Fibroblast of lung (primary cell): Measurements from ENCODE around the gene ZKSCAN3. TPM values are rescaled to one million over a fixed set of nuclear protein-coding genes. Genes with fewer than 3 reads are reported as not detected.

Experiments used
- DNase-seq, 2 donors: peaks; one replicate each; pipeline versions ENCODE4 v3.0.0 to v3.0.0-alpha.2; 2010; ENCODE audit warnings: low read depth in 2 of 2
- H2AFZ ChIP-seq: 2 replicates; pipeline ENCODE4 v1.5.1; 2012; ENCODE audit warnings: low read length, control low read depth, inconsistent platforms
- H3K27ac ChIP-seq: 2 replicates; pipeline ENCODE4 v1.5.1; 2011; ENCODE audit warnings: low read length, control low read depth; ENCODE audit not compliant: insufficient read depth
- H3K27me3 ChIP-seq: 2 replicates; pipeline ENCODE4 v1.5.1; 2011; ENCODE audit warnings: mild to moderate bottlenecking, low read length; ENCODE audit not compliant: control insufficient read depth, insufficient read depth
- H3K36me3 ChIP-seq: 2 replicates; pipeline ENCODE4 v1.5.1; 2011; ENCODE audit warnings: low read length; ENCODE audit not compliant: control insufficient read depth, insufficient read depth
- H3K4me1 ChIP-seq: 2 replicates; pipeline ENCODE4 v1.5.1; 2011; ENCODE audit warnings: low read length; ENCODE audit not compliant: control insufficient read depth, insufficient read depth; ENCODE audit errors: extremely low read depth
- H3K4me2 ChIP-seq: 2 replicates; pipeline ENCODE4 v1.5.1; 2011; ENCODE audit warnings: low read length, control low read depth; ENCODE audit not compliant: insufficient read depth; ENCODE audit errors: extremely low read depth
- H3K4me3 ChIP-seq, 4 experiments: fragments of 200-600 bp in 1 of 4; sonication (generic) in 1 of 4; replicated peaks in 1 of 4; 2 replicates each; pipeline ENCODE4 v1.5.1; 2011 to 2016; ENCODE audit warnings: low read length in 4 of 4, low read depth in 3 of 4, mild to moderate bottlenecking in 3 of 4, control low read depth in 2 of 4, inconsistent platforms in 1 of 4, mixed read lengths in 1 of 4; ENCODE audit not compliant: insufficient read depth in 1 of 4; ENCODE audit errors: control extremely low read depth in 1 of 4
- H3K79me2 ChIP-seq: 2 replicates; pipeline ENCODE4 v1.5.1; 2012; ENCODE audit warnings: mild to moderate bottlenecking, low read length, inconsistent platforms; ENCODE audit not compliant: control insufficient read depth, insufficient read depth
- H3K9ac ChIP-seq: 2 replicates; pipeline ENCODE4 v1.5.1; 2011; ENCODE audit warnings: mild to moderate bottlenecking, low read length, control low read depth; ENCODE audit not compliant: insufficient read depth
- H3K9me3 ChIP-seq: 2 replicates; pipeline ENCODE4 v1.5.1; 2012; ENCODE audit warnings: low read depth, low read length; ENCODE audit not compliant: control insufficient read depth, insufficient read depth
- H4K20me1 ChIP-seq: 2 replicates; pipeline ENCODE4 v1.5.1; 2011; ENCODE audit warnings: low read length; ENCODE audit not compliant: control insufficient read depth, insufficient read depth; ENCODE audit errors: extremely low read depth
- EZH2 ChIP-seq: IDR thresholded peaks from 2 replicates; pipeline ENCODE4 v1.5.1; 2012; ENCODE audit warnings: low read length, control low read depth, mild to moderate bottlenecking; ENCODE audit errors: missing control alignments
- polyA plus RNA-seq, 2 donors: library from polyadenylated mRNA; depleted of rRNA in 1 of 2; stranded (reverse) in 1 of 2; unstranded in 1 of 2; fragments of >200 nt; gene quantifications; 2 replicates each; pipeline ENCODE4 v1.2.1, GENCODE V29; 2011 to 2012; ENCODE audit warnings: missing spikeins in 1 of 2
- total RNA-seq: library from RNA; depleted of rRNA; stranded (reverse); fragments of >200 nt; gene quantifications from 2 replicates; pipeline ENCODE4 v1.2.1, GENCODE V29; 2014
- TF ChIP-seq, protein P1 (sequence below), 2 donors: IDR thresholded peaks in 1 of 2; conservative IDR thresholded peaks in 1 of 2; 1 replicate in 1 of 2; 2 replicates in 1 of 2; pipeline ENCODE4 v1.5.1; 2011 to 2012; ENCODE audit warnings: low read length in 2 of 2, control low read depth in 1 of 2, inconsistent platforms in 1 of 2, low read depth in 1 of 2, mild to moderate bottlenecking in 1 of 2

Gene ZKSCAN3
- total and polyA plus RNA-seq, 2 donors (not counting 1 experiment from before 2014, with no cell fraction given): 3.9 to 6.9 TPM

DNA sequence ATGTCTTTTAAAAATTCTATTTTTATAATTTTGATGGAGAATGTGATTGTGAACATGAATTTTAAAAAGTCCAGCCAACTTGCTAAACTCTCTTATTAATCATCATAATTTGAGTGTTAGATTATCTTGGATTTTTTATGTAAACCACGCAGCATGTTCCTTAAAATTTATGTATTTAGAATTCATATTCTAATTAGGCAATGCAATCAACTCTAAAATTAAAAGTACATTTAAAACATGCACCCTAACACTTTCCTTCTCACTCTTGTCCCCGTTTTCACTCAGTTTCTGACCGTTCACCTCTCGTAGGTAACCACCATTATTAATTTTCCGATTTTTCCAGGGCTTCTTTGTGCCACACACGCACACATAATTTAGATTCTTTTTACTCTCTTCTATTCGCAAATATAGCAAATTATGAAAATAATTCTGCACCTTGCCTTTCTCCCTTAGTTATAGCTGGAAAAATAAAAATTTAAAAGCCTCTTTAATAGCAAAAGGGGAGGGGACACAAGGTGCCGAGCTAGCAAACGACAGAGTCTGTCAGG is 329 bp upstream of the ZKSCAN3 start:
- DNase-seq: no peak
- no peak overlapping the region for H3K27ac ChIP-seq

DNA sequence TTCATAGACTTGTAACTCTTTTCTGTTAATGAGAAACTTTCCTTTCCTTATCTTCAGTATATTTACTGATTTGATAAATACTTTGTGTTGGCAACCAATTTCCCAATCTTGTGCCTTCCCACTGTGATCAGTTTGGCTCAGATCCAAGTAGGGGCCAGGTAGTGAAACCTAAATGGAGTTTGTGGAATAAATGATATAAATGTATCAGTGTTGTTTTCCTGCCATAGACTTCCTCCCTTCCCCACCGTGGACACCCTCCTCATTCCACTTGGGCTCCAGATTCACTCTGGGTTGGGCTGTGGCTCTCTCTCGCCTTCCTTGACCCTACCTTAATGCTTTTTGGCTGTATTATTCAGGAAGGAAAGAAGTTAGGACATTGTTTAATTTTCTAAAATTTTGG is 1.3 kb downstream of the ZKSCAN3 start:
- peak overlapping the region; percentile 87 to 97 (median 90) for H3K4me3 ChIP-seq
- peak overlapping the region; percentile 83 for H3K4me2 ChIP-seq
- no peaks in the 10 kb centered on the region for H3K36me3 ChIP-seq
- H3K9ac ChIP-seq: no peak overlapping the region
- no peaks in the 10 kb centered on the region for H3K27me3 ChIP-seq
- no peaks in the 10 kb centered on the region for H4K20me1 ChIP-seq
- H3K9me3 ChIP-seq: no peaks in the 10 kb centered on the region
- no peak overlapping the region for H3K27ac ChIP-seq
- H3K4me1 ChIP-seq: no peaks in the 10 kb centered on the region
- TF ChIP-seq EZH2: no peak
- TF ChIP-seq, protein P1, sequence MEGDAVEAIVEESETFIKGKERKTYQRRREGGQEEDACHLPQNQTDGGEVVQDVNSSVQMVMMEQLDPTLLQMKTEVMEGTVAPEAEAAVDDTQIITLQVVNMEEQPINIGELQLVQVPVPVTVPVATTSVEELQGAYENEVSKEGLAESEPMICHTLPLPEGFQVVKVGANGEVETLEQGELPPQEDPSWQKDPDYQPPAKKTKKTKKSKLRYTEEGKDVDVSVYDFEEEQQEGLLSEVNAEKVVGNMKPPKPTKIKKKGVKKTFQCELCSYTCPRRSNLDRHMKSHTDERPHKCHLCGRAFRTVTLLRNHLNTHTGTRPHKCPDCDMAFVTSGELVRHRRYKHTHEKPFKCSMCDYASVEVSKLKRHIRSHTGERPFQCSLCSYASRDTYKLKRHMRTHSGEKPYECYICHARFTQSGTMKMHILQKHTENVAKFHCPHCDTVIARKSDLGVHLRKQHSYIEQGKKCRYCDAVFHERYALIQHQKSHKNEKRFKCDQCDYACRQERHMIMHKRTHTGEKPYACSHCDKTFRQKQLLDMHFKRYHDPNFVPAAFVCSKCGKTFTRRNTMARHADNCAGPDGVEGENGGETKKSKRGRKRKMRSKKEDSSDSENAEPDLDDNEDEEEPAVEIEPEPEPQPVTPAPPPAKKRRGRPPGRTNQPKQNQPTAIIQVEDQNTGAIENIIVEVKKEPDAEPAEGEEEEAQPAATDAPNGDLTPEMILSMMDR (conservative IDR thresholded peaks at IDR 0.05 in 1 of 2, IDR thresholded peaks at IDR 0.05 in 1 of 2; ENCODE audit: low read depth in 1 of 2, low read length in 2 of 2): no peak
- H2AFZ ChIP-seq: no peak overlapping the region
- peaks cover 24% of the 10 kb centered on the region for H3K79me2 ChIP-seq
- DNase-seq: no peak

More for the DNA sequence above, 329 bp upstream of the ZKSCAN3 start:
- Histone ChIP-seq H3K79me2 (peaks cover 24% of the 10 kb centered on the region), H3K9ac (no peak overlapping the region), H3K4me3 (peak overlapping the region; percentile 87 to 97 (median 90)), H3K27me3 (peaks cover 6% of the 10 kb centered on the region), H3K36me3 (no peaks in the 10 kb centered on the region), H3K4me1 (no peaks in the 10 kb centered on the region), H3K4me2 (peak overlapping the region; percentile 89), H3K9me3 (no peaks in the 10 kb centered on the region), H2AFZ (peak overlapping the region; percentile 71), H4K20me1 (no peaks in the 10 kb centered on the region)
- TF ChIP-seq, protein P1 (conservative IDR thresholded peaks at IDR 0.05 in 1 of 2, IDR thresholded peaks at IDR 0.05 in 1 of 2; ENCODE audit: low read depth in 1 of 2, low read length in 2 of 2): no peak
- TF ChIP-seq EZH2: no peak

DNA sequence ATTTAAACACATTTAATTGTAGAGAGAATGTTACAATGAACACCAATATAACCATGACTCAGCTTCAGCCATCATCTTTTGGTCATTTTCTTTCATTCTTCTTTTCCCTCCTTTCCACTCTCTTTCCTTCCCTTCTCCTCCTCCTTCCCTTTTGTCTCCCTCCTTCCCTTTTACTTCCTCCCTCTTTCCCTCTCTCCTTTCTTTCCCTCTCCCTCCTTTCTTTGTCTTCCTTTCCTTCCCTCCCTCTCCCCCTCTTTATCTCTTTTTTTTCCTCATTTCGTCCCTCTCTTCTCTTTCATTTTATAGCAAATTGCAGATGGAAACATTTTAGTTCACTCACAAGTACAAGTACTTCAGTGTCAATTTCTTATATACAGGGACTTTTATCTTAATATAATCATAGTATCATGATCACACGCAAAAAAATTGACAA is 1.8 kb downstream of the ZKSCAN3 start:
- no peaks in the 10 kb centered on the region for H3K9me3 ChIP-seq
- no peak overlapping the region for H3K9ac ChIP-seq
- H3K4me1 ChIP-seq: peaks cover 3% of the 10 kb centered on the region
- peaks cover 24% of the 10 kb centered on the region for H3K79me2 ChIP-seq
- H3K36me3 ChIP-seq: no peaks in the 10 kb centered on the region
- peak overlapping the region; percentile 27 for H3K4me2 ChIP-seq
- peak overlapping the region in 1 of 4 experiments; percentile 87 for H3K4me3 ChIP-seq
- no peak overlapping the region for H2AFZ ChIP-seq
- TF ChIP-seq, protein P1 (conservative IDR thresholded peaks at IDR 0.05 in 1 of 2, IDR thresholded peaks at IDR 0.05 in 1 of 2; ENCODE audit: low read depth in 1 of 2, low read length in 2 of 2): no peak
- no peak for TF ChIP-seq EZH2
- no peak for DNase-seq
- no peaks in the 10 kb centered on the region for H3K27me3 ChIP-seq
- H3K27ac ChIP-seq: no peak overlapping the region
- H4K20me1 ChIP-seq: no peaks in the 10 kb centered on the region
